NOMO-1 treated with dmso at 0.1 percent for 144 hours (cell line): ENCODE results near the gene IDUA.

Experiments
- DNase-seq: peaks from one replicate; lab custom pipeline; 2025; ENCODE audit not compliant: unreplicated experiment; lab: John Stamatoyannopoulos, UW

IDUA gene

GRCh38 chr4:1013225-1014073, 26.6 kb downstream of the IDUA start:
- DNase-seq, result no peak

- DNase-seq, result no peak
Measured at GRCh38 chr4:1014291-1015167, 27.7 kb downstream of the IDUA start.

GRCh38 chr4:1015179-1015578, 28.3 kb downstream of the IDUA start:
- no peak for DNase-seq

- DNase-seq, result no peak
Measured at GRCh38 chr4:1015746-1016145, 28.9 kb downstream of the IDUA start.

- no peak for DNase-seq
Measured at GRCh38 chr4:1017211-1017610, 30.4 kb downstream of the IDUA start.

GRCh38 chr4:1017706-1018105, 30.9 kb downstream of the IDUA start:
- no peak for DNase-seq

GRCh38 chr4:1018147-1019020, 31.5 kb downstream of the IDUA start:
- no peak for DNase-seq

- no peak for DNase-seq
Measured at GRCh38 chr4:1019320-1019719, 32.5 kb downstream of the IDUA start.

- DNase-seq, result no peak
Measured at GRCh38 chr4:1019729-1020470, 33.1 kb downstream of the IDUA start.

- DNase-seq, result no peak
Measured at GRCh38 chr4:1021386-1022050, 34.7 kb downstream of the IDUA start.

GRCh38 chr4:1022051-1022738, 35.4 kb downstream of the IDUA start:
- DNase-seq, result no peak

- no peak for DNase-seq
Measured at GRCh38 chr4:1022739-1023066, 35.9 kb downstream of the IDUA start.

- DNase-seq, result no peak
Measured at GRCh38 chr4:1023075-1023640, 36.3 kb downstream of the IDUA start.

- DNase-seq, result no peak
Measured at GRCh38 chr4:1023895-1024740, 37.3 kb downstream of the IDUA start.

GRCh38 chr4:1024882-1025545, 38.2 kb downstream of the IDUA start:
- no peak for DNase-seq

GRCh38 chr4:1026115-1026514, 39.3 kb downstream of the IDUA start:
- DNase-seq, result no peak

- DNase-seq, result no peak
Measured at GRCh38 chr4:1027219-1027914, 40.5 kb downstream of the IDUA start.
